Body of pancreas (tissue), 4 donors: ENCODE results near the gene SCTR. TPM values are rescaled to one million over a fixed set of nuclear protein-coding genes. Genes with fewer than 3 reads are reported as not detected.
A peak's percentile ranks its signal among the peaks of the same experiment; 100 is the strongest.

Source experiments
- ATAC-seq: fragments of 150-250 bp; one replicate; pipeline ENCODE4 v1.9.1; 2016
- DNase-seq, 4 donors: peaks; one replicate each; pipeline ENCODE4 v3.0.0-alpha.2; 2019
- H3K27ac ChIP-seq, 4 donors: fragments of 200-600 bp; sonication (generic); 1 replicate in 3 of 4; 2 replicates in 1 of 4; pipeline versions ENCODE4 v1.5.1 to v1.6.1; 2016 to 2019; ENCODE audit warnings: mild to moderate bottlenecking in 1 of 4, mixed read lengths in 1 of 4, moderate library complexity in 1 of 4
- H3K27me3 ChIP-seq, 2 donors: fragments of 200-600 bp; sonication (generic); one replicate each; pipeline ENCODE4 v1.6.0; 2016; ENCODE audit warnings: mild to moderate bottlenecking in 1 of 2
- H3K36me3 ChIP-seq, 2 donors: fragments of 200-600 bp; sonication (generic); replicated peaks in 1 of 2; 2 replicates each; pipeline ENCODE4 v1.5.1; 2016; ENCODE audit warnings: low read depth in 2 of 2; ENCODE audit not compliant: insufficient read depth in 1 of 2
- H3K4me1 ChIP-seq: fragments of 200-600 bp; sonication (generic); one replicate; pipeline ENCODE4 v1.6.0; 2016
- H3K4me3 ChIP-seq, 2 donors: fragments of 200-600 bp; sonication (generic); 1 replicate in 1 of 2; 2 replicates in 1 of 2; pipeline ENCODE4 v1.5.1; 2016 to 2019
- H3K9me3 ChIP-seq, 3 donors: fragments of 200-600 bp; sonication (generic); 1 replicate in 2 of 3; 2 replicates in 1 of 3; pipeline ENCODE4 v1.5.1; 2016
- CTCF ChIP-seq, 7 experiments: fragments of 450-650 bp in 4 of 7; fragments of 200-600 bp in 3 of 7; sonication (generic) in 3 of 7; IDR thresholded peaks; one replicate each; pipeline ENCODE4 v1.5.1; 2016 to 2019; ENCODE audit warnings: antibody characterized with exemption in 7 of 7
- POLR2A ChIP-seq, 3 donors: fragments of 450-650 bp; IDR thresholded peaks; one replicate each; pipeline ENCODE4 v1.6.1; 2016; ENCODE audit warnings: antibody characterized with exemption in 3 of 3, mild to moderate bottlenecking in 2 of 3
- WGBS, 2 donors: methylation state at CpG; one replicate each; pipeline ENCODE4 v1.1.5; 2017; 5-methylcytosine and 5-hydroxymethylcytosine counted together
- intact Hi-C: fragments of 100-400 bp; cut with DNase I; formaldehyde crosslinking; loops from one replicate; pipeline ENCODE4 v1.15.1; 2023
- total RNA-seq, 2 donors: library from RNA; depleted of rRNA; stranded (reverse); fragments of >200 nt; gene quantifications; one replicate each; pipeline ENCODE4 v1.1.0, GENCODE V29; 2016

Gene SCTR
- total RNA-seq, 2 donors from 2014 or later: 69.0 to 183 TPM

- no peak overlapping the region for H3K4me3 ChIP-seq
- no peaks in the 10 kb centered on the region for H3K27me3 ChIP-seq
- no peaks in the 10 kb centered on the region for H3K36me3 ChIP-seq
- no peak for TF ChIP-seq POLR2A (IDR thresholded peaks at IDR 0.05)
- TF ChIP-seq CTCF (IDR thresholded peaks at IDR 0.05): no peak
- 73 to 93% methylated on average over 2 of the region's 2 CpGs for WGBS, 2 donors
- ATAC-seq (no peak), DNase-seq (no peak)
- H3K9me3 ChIP-seq: no peaks in the 10 kb centered on the region
- intact Hi-C loops: no loop called here
- H3K4me1 ChIP-seq: peaks cover 61% of the 10 kb centered on the region
- H3K27ac ChIP-seq: no peak overlapping the region
Measured at GRCh38 chr2:119423811-119424210, 100.5 kb downstream of the SCTR start.

GRCh38 chr2:119423108-119423444 is 101.2 kb downstream of the SCTR start:
- Histone ChIP-seq H3K27ac (no peak overlapping the region), H3K4me3 (no peak overlapping the region), H3K27me3 (no peaks in the 10 kb centered on the region), H3K36me3 (no peaks in the 10 kb centered on the region), H3K4me1 (peaks cover 61% of the 10 kb centered on the region), H3K9me3 (no peaks in the 10 kb centered on the region)
- TF ChIP-seq CTCF (IDR thresholded peaks at IDR 0.05) (no peak), POLR2A (IDR thresholded peaks at IDR 0.05) (no peak)
- DNase-seq (no peak), ATAC-seq (no peak)
- intact Hi-C loops: no loop called here
- 92 to 94% methylated on average over 2 of the region's 2 CpGs for whole genome bisulfite sequencing, 2 donors

- DNase-seq: no peak
- intact Hi-C loops: no loop called here
- no peaks in the 10 kb centered on the region for H3K27me3 ChIP-seq
- H3K36me3 ChIP-seq: no peaks in the 10 kb centered on the region
- WGBS, 2 donors: 61 to 75% methylated on average over 7 of the region's 7 CpGs
- no peak overlapping the region for H3K4me3 ChIP-seq
- TF ChIP-seq POLR2A (IDR thresholded peaks at IDR 0.05) (no peak), CTCF (IDR thresholded peaks at IDR 0.05) (no peak)
- no peak overlapping the region for H3K27ac ChIP-seq
- no peak for ATAC-seq
- H3K4me1 ChIP-seq: peaks cover 56% of the 10 kb centered on the region
- no peaks in the 10 kb centered on the region for H3K9me3 ChIP-seq
Measured at GRCh38 chr2:119422360-119423107, 101.7 kb downstream of the SCTR start.

- Histone ChIP-seq H3K4me1 (peaks cover 48% of the 10 kb centered on the region), H3K27ac (peak overlapping the region in 1 of 4 donors; percentile 59), H3K4me3 (no peak overlapping the region), H3K27me3 (no peaks in the 10 kb centered on the region), H3K36me3 (no peaks in the 10 kb centered on the region), H3K9me3 (no peaks in the 10 kb centered on the region)
- ATAC-seq (no peak), DNase-seq (no peak)
- intact Hi-C loops: no loop called here
- TF ChIP-seq POLR2A (IDR thresholded peaks at IDR 0.05) (no peak), CTCF (IDR thresholded peaks at IDR 0.05) (no peak)
Measured at GRCh38 chr2:119421741-119422140, 102.5 kb downstream of the SCTR start.

GRCh38 chr2:119421304-119421703 is 103.0 kb downstream of the SCTR start:
- TF ChIP-seq CTCF (IDR thresholded peaks at IDR 0.05) (no peak), POLR2A (IDR thresholded peaks at IDR 0.05) (no peak)
- intact Hi-C loops: no loop called here
- Histone ChIP-seq H3K27me3 (no peaks in the 10 kb centered on the region), H3K4me1 (peaks cover 44% of the 10 kb centered on the region), H3K27ac (peak overlapping the region in 1 of 4 donors; percentile 59), H3K36me3 (no peaks in the 10 kb centered on the region), H3K9me3 (no peaks in the 10 kb centered on the region), H3K4me3 (no peak overlapping the region)
- WGBS, 2 donors: 95 to 100% methylated on average over 1 of the region's 1 CpG
- ATAC-seq (no peak), DNase-seq (no peak)
